Suprapubic skin (tissue), 4 donors: ENCODE measurements around the gene ZSWIM4. TPM values are rescaled to one million over a fixed set of nuclear protein-coding genes. Genes with fewer than 3 reads are reported as not detected.

Experiments used
- DNase-seq, 2 donors: peaks; one replicate each; pipeline ENCODE4 v3.0.0-alpha.2; 2019; ENCODE audit warnings: low spot score in 2 of 2
- H3K27ac ChIP-seq: fragments of 200-600 bp; sonication (generic); one replicate; pipeline ENCODE4 v1.5.1; 2019
- H3K27me3 ChIP-seq: fragments of 200-600 bp; sonication (generic); one replicate; pipeline ENCODE4 v1.5.1; 2019
- H3K36me3 ChIP-seq: fragments of 200-600 bp; sonication (generic); one replicate; pipeline ENCODE4 v1.5.1; 2019
- H3K4me1 ChIP-seq: fragments of 200-600 bp; sonication (generic); one replicate; pipeline ENCODE4 v1.5.1; 2019
- H3K4me3 ChIP-seq: fragments of 200-600 bp; sonication (generic); one replicate; pipeline ENCODE4 v1.5.1; 2019; ENCODE audit warnings: mild to moderate bottlenecking
- H3K9me3 ChIP-seq: fragments of 200-600 bp; sonication (generic); one replicate; pipeline ENCODE4 v1.5.1; 2019
- CTCF ChIP-seq, 2 donors: fragments of 200-600 bp in 1 of 2; fragments of 450-650 bp in 1 of 2; sonication (generic) in 1 of 2; IDR thresholded peaks; one replicate each; pipeline ENCODE4 v1.5.1; 2016 to 2019; ENCODE audit warnings: antibody characterized with exemption in 2 of 2, mild to moderate bottlenecking in 1 of 2, moderate library complexity in 1 of 2
- EP300 ChIP-seq: sonication (generic); formaldehyde crosslinking; IDR thresholded peaks from one replicate; pipeline ENCODE4 v1.6.1; 2017; ENCODE audit warnings: antibody characterized with exemption
- POLR2A ChIP-seq, 2 donors: fragments of 450-650 bp; IDR thresholded peaks; one replicate each; pipeline ENCODE4 v1.6.1; 2017; ENCODE audit warnings: antibody characterized with exemption in 2 of 2, mild to moderate bottlenecking in 2 of 2, moderate library complexity in 2 of 2
- POLR2AphosphoS5 ChIP-seq, 3 donors: sonication (generic); formaldehyde crosslinking; IDR thresholded peaks; one replicate each; pipeline ENCODE4 v1.6.1; 2017; ENCODE audit warnings: antibody characterized with exemption in 3 of 3
- WGBS: methylation state at CpG from one replicate; pipeline ENCODE4 v1.1.5; 2018; 5-methylcytosine and 5-hydroxymethylcytosine counted together
- total RNA-seq, 4 donors: library from RNA; depleted of rRNA; stranded (reverse); fragments of >200 nt; gene quantifications; one replicate each; pipeline ENCODE4 v1.1.0, GENCODE V29; 2016

Gene ZSWIM4
- total RNA-seq, 4 donors from 2014 or later, result 11.4 to 19.5 (median 16.3) TPM

DNA sequence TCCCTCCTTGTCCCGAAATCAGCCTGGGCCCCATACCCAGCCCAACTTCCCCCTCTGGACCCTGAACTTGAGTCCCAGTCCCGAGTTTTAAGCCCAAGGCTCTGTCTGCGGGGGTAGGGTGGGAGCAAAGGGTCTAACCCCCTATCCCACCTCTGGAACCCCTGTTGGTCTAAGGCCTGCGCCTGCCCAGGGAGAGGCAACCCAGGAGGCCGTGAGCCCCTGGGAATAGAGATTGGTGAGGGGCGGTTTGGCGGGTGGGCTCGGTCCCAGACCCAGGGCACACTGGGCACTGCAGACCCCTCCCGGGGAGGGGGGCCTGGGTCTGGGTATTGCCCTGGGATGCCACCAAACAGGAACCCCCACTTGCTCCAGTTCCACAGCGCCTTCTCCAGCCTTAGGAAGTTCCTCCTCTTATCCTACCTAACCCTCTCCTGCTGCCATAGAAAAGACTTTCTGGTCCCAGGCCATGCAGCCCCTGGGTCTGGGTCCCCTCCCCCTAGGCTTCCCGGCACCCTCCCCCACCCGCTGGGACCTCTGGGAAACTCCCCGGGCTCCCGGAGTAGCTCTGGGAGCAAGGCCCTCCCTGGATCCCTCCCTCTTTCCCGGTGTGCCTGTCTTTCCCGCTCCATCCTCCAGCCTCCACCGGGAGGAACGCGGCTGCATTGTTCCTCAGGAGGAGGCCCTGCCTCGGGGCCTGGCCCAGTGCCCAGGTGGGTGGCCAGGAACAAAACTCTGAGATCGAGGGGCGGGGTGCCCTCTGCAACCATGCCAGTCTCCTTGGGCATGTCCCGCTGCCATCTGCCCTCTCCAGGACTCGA is 48.1 kb downstream of the ZSWIM4 start:
- H3K27me3 ChIP-seq, result no peaks in the 10 kb centered on the region
- WGBS, result 5% methylated on average over 12 of the region's 24 CpGs
- H3K9me3 ChIP-seq, result no peaks in the 10 kb centered on the region
- no peaks in the 10 kb centered on the region for H3K36me3 ChIP-seq
- H3K27ac ChIP-seq, result peak overlapping the region; percentile 100
- H3K4me3 ChIP-seq, result peak overlapping the region; percentile 98
- peak in 1 of 2 donors; percentile 92 for DNase-seq
- peaks cover 72% of the 10 kb centered on the region for H3K4me1 ChIP-seq
- TF ChIP-seq POLR2A (IDR thresholded peaks at IDR 0.05) (no peak), EP300 (no peak), POLR2AphosphoS5 (IDR thresholded peaks at IDR 0.05) (peak in 2 of 3 donors; percentile 48 to 86)

DNA sequence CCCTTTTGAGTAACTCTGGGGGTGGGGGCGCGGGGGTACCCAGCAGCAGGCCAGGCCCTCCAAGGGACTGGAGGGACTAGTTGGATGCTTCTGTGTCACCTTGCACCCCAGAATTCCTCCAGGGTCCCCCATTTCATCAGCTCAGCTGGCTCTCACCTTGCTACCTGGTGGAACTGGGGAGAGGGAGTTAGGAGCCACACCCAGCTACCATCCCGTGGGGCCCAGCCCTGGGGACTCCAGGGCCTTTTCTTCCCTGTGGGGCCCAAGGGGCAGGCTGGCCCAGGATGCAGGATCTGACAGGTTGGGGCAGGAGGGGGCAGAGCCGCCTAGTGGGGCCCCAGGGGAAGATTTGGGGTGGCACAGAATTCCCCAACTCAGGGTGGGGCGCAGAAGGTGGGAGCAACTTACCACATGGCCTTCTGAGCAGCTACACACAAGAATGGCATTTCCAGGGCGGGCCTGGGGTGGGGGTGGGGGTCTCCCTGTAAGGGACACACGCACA is 48.9 kb downstream of the ZSWIM4 start:
- TF ChIP-seq EP300, result no peak
- TF ChIP-seq CTCF (IDR thresholded peaks at IDR 0.05), result no peak
- peak in 1 of 2 donors; percentile 82 for DNase-seq
- H3K27ac ChIP-seq, result peak overlapping the region; percentile 100
- H3K9me3 ChIP-seq, result no peaks in the 10 kb centered on the region
- H3K36me3 ChIP-seq, result no peaks in the 10 kb centered on the region
- WGBS, result 65% methylated on average over 3 of the region's 7 CpGs
- H3K4me3 ChIP-seq, result no peak overlapping the region
- no peaks in the 10 kb centered on the region for H3K27me3 ChIP-seq
- H3K4me1 ChIP-seq, result peaks cover 72% of the 10 kb centered on the region

GRCh38 chr19:13846557-13847406 is 51.5 kb downstream of the ZSWIM4 start:
- peaks cover 85% of the 10 kb centered on the region for H3K4me1 ChIP-seq

DNA sequence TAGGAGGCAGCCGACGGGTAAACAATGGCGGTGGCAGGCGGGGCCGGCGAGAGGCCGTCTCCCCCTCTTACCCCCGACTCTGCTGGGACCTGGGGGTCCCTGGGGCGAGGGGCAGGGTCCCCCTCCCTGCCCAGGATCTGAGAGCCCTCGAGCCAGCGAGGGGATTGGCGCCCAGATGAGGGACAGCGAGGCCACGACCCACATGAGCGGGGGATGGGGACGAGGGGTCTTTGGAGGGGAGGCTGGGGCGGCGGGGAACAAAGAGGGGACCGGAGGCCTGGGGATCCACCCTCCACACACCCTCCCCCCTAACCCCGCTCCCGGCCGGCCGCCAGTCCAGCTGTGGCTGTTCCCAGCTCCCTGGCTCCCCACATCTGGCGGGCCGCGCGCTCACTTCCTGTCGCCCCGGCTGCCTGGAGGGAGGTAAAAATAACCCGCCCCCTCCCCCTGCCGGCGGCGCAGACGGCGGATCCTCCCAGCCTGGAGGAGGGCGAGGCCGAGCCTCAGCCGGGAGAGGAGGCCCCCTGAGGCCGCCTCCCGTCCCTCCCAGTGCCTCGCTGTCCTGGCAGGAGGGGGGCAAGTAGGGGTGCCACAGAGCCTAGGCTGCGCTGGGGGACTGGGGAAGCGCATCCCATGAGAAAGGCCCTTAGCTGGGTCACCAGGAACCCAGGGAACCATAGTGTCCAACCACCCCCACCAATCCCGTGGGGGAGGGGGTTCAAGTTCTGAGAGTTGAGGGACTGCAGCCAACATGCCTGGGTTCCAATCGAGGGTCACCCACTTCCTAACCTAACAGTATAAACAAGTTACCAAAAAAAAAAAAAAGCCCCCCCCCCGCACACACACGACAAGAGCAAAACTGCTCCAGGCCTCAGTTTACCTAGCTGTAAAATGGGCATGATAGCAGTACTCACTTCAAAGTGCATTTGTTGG is 52.4 kb downstream of the ZSWIM4 start:
- Histone ChIP-seq H3K4me1 (peaks cover 92% of the 10 kb centered on the region), H3K9me3 (no peaks in the 10 kb centered on the region), H3K27me3 (no peaks in the 10 kb centered on the region), H3K36me3 (no peaks in the 10 kb centered on the region), H3K27ac (peak overlapping the region; percentile 100), H3K4me3 (peak overlapping the region; percentile 60)
- DNase-seq, result peak; percentile 98
- peak in 1 of 2 donors; percentile 26 for TF ChIP-seq CTCF (IDR thresholded peaks at IDR 0.05)
- no peak for TF ChIP-seq EP300
- TF ChIP-seq POLR2A (IDR thresholded peaks at IDR 0.05), result peak in 1 of 2 donors; percentile 87
- TF ChIP-seq POLR2AphosphoS5 (IDR thresholded peaks at IDR 0.05), result peak; percentile 71 to 91 (median 75)
- WGBS, result 9% methylated on average over 12 of the region's 47 CpGs

More at GRCh38 chr19:13846557-13847406, 51.5 kb downstream of the ZSWIM4 start:
- DNase-seq, result peak; percentile 97 to 98
- Histone ChIP-seq H3K36me3 (no peaks in the 10 kb centered on the region), H3K27ac (peak overlapping the region; percentile 100), H3K27me3 (no peaks in the 10 kb centered on the region), H3K4me3 (peak overlapping the region; percentile 60), H3K9me3 (no peaks in the 10 kb centered on the region)
- WGBS, result 2% methylated on average over 15 of the region's 23 CpGs
- TF ChIP-seq CTCF (IDR thresholded peaks at IDR 0.05), result no peak
- no peak for TF ChIP-seq EP300
- TF ChIP-seq POLR2AphosphoS5 (IDR thresholded peaks at IDR 0.05), result peak; percentile 3 to 82 (median 22)
- TF ChIP-seq POLR2A (IDR thresholded peaks at IDR 0.05), result peak in 1 of 2 donors; percentile 50

DNA sequence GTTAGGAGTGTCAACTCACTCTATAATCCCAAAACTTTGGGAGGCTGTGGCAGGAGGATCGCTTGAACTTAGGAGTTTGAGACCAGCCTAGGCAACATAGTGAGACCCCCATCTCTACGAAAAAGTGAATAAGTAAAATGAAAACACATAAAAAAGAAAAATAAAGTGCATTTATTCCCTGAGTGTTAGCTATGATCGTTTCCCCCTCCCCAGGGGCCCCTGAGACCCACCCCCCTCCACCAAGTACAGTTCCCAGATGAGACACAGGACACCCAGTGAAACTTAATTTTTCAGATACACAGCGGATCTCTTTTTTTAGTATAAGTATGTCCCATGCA is 53.1 kb downstream of the ZSWIM4 start:
- DNase-seq, result no peak
- TF ChIP-seq POLR2AphosphoS5 (IDR thresholded peaks at IDR 0.05) (no peak), POLR2A (IDR thresholded peaks at IDR 0.05) (no peak), CTCF (IDR thresholded peaks at IDR 0.05) (no peak), EP300 (no peak)
- Histone ChIP-seq H3K4me1 (peaks cover 87% of the 10 kb centered on the region), H3K9me3 (no peaks in the 10 kb centered on the region), H3K27me3 (no peaks in the 10 kb centered on the region), H3K27ac (peak overlapping the region; percentile 100), H3K36me3 (no peaks in the 10 kb centered on the region), H3K4me3 (no peak overlapping the region)
- 72% methylated on average over 4 of the region's 4 CpGs for WGBS
